NOMO-1 treated with DMSO at 0.1 percent for 48 hours (cell line): ENCODE data around the gene SLC2A8.

ENCODE experiments used
- DNase-seq: peaks from one replicate; lab custom pipeline; 2025; ENCODE audit not compliant: unreplicated experiment; lab: John Stamatoyannopoulos, UW

Gene SLC2A8

GRCh38 chr9:127398715-127399400 lies 1.9 kb downstream of the SLC2A8 start:
- DNase-seq: no peak

GRCh38 chr9:127399736-127400269 lies 2.8 kb downstream of the SLC2A8 start:
- no peak for DNase-seq

- no peak for DNase-seq
Observed at GRCh38 chr9:127402401-127403090, 5.6 kb downstream of the SLC2A8 start.

- no peak for DNase-seq
Observed at GRCh38 chr9:127403507-127404192, 6.7 kb downstream of the SLC2A8 start.

- no peak for DNase-seq
Observed at GRCh38 chr9:127404631-127405030, 7.7 kb downstream of the SLC2A8 start.

GRCh38 chr9:127405344-127406125 lies 8.6 kb downstream of the SLC2A8 start:
- no peak for DNase-seq

- DNase-seq: no peak
Observed at GRCh38 chr9:127406799-127407491, 10.0 kb downstream of the SLC2A8 start.

GRCh38 chr9:127407492-127407843 lies 10.5 kb downstream of the SLC2A8 start:
- DNase-seq: no peak

- peak; percentile 68 for DNase-seq
Observed at GRCh38 chr9:127411122-127411521, 14.2 kb downstream of the SLC2A8 start.

GRCh38 chr9:127415141-127415540 lies 18.2 kb downstream of the SLC2A8 start:
- DNase-seq: no peak

GRCh38 chr9:127415657-127416056 lies 18.7 kb downstream of the SLC2A8 start:
- no peak for DNase-seq

- DNase-seq: no peak
Observed at GRCh38 chr9:127417131-127418036, 20.4 kb downstream of the SLC2A8 start.

GRCh38 chr9:127418037-127418471 lies 21.1 kb downstream of the SLC2A8 start:
- no peak for DNase-seq

GRCh38 chr9:127419348-127419747 lies 22.4 kb downstream of the SLC2A8 start:
- no peak for DNase-seq

GRCh38 chr9:127421057-127421456 lies 24.1 kb downstream of the SLC2A8 start:
- DNase-seq: no peak

GRCh38 chr9:127422133-127422782 lies 25.3 kb downstream of the SLC2A8 start:
- no peak for DNase-seq

- DNase-seq: no peak
Observed at GRCh38 chr9:127422787-127423186, 25.8 kb downstream of the SLC2A8 start.

GRCh38 chr9:127423476-127423933 lies 26.5 kb downstream of the SLC2A8 start:
- no peak for DNase-seq
